Astrocyte of the hippocampus (primary cell): ENCODE results near the gene MAML1.

Source experiments
- DNase-seq: peaks from one replicate; pipeline ENCODE4 v3.0.0; 2011; ENCODE audit warnings: low read depth, low spot score

Gene MAML1

DNA sequence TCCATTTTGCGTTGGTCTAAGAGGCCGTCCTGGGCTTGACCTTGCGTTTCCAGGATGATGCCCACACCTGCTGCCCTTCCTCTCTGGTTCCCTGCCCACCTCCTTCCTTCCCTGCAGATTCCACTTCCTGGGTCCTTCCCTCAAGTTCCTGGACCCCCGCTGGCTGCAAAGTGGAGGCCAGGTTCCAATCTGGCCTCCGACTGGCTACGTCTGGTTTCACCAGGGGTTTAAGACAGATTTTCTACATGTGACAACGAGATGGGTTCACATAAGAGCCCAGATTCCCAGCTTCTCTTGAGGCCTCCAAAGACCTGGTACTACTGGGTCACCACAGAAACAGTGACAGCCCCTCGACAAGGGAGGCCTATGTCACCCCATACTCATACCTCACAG is 71.9 kb downstream of the MAML1 start:
- no peak for DNase-seq

- no peak for DNase-seq
These were observed 72.5 kb downstream of the MAML1 start for GRCh38 chr5:179805070-179805528.

GRCh38 chr5:179805529-179806249 is 73.1 kb downstream of the MAML1 start:
- DNase-seq = peak; percentile 67

DNA sequence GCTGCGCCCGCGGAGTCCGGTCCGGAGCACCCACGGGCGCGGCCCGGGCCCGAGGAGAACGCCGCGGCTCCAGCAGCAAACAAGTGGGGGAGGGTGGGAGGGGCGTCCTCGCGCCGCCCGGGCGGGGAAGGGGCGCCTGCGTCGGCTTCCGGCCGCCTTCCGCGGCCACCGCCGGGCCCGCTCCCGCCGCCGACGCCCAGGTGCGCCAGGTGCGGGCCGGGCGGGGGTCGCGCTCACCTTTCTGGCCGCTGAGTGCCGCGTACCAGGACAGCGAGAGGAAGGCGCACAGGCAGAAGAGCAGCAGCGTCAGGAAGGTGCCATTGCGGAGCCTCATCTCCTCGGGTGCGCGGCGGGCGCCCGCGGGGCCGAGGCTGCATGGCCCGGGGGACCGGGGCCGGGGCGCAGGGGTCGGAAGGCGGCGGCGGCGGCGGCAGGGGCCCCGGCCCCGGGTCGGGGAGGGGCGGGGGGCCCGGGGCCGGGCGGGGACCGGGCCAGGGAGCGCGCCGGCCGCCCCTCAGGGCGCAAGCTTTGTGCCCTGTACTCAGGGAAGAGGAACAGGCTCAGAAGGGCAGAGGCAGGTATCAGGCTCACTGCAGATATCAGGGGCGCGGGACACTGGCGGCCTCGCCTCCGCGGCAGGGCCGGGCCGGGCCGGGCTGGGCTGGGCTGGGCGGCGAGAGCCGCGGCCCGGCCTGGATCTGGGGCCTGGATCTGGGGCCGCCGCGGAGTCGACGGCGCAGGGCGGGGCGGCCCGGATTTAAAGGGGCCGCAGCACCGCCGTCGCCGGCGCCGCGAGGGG is 73.8 kb downstream of the MAML1 start, which contains the start of gene MGAT4B:
MGAT4B (minus strand) TSS at position 617 of the 799 bp plus-strand sequence; CDS start at position 334, 283 bp downstream.
- DNase-seq = peak; percentile 93

DNA sequence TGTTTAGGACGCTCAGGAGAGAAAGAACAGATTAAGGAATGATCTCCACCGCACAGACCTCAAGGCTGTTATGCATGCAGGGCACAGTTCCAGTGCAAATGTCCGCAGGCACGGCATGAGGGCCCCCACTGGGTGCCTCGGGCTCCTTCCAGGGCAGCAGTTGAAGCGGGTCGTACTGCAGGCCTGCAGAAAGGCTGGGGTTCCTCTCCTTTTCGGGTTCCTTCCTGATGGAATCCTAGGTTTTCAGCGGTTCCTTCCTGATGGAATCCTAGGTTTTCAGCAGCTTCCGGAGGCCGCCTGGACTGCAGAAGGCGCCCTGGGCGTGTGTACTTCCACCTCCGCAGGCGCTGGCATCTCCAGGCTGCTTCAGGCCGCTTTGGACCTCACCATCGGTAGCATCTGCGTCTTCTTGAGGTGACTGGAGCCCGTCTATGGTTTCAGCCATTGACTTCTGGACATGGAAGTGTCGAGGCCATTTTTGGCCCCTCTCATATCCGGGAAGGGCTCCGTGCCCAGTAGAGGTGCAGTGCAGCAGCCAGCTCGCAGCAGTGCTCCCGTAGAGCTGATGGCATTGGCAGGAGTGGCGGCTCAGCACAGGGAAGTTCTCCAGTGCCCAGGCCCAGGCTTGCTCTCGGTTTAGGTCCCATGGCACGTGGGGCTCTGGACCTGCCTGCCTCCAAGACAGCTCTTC is 79.7 kb downstream of the MAML1 start:
- no peak for DNase-seq

GRCh38 chr5:179812997-179813607 is 80.5 kb downstream of the MAML1 start:
- DNase-seq = no peak

GRCh38 chr5:179814090-179814489 is 81.5 kb downstream of the MAML1 start:
- DNase-seq = no peak

DNA sequence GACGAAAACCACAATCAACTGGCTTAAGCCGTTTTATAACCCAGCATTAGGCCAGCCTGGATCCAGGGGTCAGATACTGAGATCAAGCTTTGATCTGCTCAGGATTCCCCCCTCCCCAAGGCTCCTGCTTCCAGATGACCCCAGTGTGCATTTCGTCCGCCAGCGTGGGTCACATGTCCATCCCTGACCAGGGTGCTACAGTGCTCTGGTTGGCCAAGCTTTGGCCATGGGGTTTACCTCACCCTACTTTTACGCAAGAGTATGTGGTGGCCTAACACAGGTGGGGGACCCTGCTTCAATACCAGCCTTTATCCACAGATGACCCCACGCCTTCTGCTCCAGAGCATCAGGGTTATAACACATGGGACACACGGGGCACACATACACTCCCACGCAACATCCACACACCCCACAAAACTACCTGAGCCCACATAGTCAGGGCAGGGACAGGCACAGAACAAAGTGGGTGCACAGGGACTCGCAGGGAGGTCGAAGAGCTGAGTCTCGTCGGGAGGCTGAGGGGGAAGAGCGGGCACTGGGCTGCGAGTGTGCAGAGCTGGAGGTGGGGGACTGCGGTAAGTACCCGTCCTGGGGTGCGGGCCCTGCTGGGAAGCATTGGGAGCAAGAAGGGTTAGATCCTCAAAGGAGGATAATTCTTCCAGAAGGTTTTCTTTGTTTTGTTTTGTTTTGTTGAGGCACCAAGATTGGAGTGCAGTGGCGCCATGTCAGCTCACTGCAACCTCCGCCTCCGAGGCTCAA is 83.0 kb downstream of the MAML1 start:
- DNase-seq = no peak

GRCh38 chr5:179816401-179816795 is 83.8 kb downstream of the MAML1 start:
- no peak for DNase-seq

- DNase-seq = peak; percentile 52
These were observed 84.3 kb downstream of the MAML1 start for GRCh38 chr5:179816796-179817469.

DNA sequence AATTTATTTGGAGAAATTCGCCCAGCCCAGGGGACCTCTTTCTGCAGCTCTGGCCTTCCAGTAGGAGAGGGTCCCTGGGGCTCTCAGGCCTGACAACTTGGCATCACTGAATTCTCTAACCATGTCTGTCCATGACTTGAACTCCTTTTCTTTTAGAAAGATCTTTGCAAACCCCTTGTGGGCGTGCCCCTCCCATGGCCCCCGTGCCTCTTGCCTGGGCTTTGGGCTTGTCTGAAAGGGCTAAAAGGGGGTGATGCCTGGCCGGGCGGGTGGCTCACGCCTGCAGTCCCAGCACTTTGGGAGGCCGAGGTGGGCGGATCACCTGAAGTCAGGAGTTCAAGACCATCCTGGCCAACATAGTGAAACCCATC is 84.8 kb downstream of the MAML1 start:
- no peak for DNase-seq

DNA sequence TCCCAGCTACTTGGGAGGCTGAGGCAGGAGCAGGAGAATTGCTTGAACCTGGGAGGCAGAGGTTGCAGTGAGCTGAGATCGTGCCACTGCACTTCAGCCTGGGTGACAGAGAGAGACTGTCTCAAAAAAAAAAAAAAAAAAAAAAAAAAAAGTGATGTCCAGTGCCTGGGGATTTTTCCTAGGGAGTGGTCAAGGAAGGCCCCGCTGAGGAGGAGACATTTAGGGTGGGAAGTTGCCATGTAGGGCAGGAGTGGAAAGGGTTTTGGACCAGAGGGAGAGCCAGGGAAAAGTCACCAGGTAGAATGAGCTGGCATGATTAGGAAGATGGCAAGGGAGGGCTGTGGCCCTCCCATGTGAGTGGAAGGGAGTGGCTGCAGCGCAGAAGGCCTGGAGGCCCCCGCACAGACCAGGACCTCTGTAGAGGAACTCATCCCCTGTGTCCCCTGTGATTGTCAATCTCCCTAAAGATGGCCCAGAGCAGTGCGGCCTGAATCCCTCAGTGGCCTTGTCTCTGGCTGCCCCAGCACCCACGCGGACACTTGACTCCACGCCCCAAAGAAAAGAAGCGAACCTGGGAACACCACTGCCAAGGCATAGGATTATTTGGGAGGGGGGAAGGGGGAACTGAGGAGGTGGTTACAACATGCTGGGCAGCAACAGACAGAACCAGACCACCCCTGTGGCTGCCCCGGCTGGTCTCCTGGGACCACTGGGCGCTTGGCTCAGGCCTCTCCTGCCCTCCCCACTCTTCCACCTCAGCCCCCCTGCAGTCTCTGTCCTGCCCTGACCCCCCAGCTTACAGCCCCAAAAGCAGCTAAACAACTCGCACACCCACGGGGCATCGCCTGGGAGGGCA is 85.5 kb downstream of the MAML1 start:
- DNase-seq = no peak

- peak; percentile 98 for DNase-seq
These were observed 86.2 kb downstream of the MAML1 start for GRCh38 chr5:179818746-179819295.

DNA sequence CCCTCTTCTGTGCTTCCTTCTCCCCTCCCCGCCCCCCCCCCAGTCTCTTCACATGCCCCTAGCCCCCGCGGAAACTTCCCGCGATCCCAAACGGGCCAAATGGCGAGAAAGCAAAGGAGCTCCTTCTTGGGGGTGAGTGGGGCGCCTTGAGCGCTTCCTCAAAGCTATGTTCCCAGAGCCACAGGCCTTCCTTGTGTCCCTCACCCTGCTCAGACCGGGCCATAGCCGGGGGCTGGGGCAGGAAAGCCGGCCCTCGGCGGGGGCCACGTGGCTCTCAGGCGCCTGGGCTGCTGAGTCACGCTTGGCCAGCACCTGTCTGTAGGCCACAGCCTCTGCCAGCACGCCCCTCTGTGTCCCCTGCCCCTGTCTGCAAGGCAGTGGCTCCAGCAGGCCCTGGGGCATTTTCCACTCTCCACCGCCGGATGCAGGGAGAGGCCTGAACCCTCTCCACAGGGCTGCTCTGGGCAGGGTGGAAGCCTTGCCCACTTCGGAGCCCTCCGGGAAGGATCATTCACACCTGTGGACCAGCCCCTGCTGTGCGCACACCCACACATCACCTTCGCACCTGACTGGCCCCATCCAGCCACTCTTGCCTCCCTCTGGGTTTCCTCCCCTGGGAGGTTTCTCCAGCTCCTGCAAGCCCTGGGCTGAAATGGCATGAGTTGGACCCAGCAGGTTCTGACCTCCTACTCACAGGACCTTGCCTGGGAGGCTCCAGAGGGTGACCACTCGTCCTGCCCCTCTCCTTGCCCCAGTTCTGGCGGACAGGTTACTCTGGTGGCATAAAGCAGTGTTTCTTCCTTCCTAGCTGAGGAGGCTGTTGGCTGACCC is 86.9 kb downstream of the MAML1 start:
- DNase-seq = peak; percentile 83

DNA sequence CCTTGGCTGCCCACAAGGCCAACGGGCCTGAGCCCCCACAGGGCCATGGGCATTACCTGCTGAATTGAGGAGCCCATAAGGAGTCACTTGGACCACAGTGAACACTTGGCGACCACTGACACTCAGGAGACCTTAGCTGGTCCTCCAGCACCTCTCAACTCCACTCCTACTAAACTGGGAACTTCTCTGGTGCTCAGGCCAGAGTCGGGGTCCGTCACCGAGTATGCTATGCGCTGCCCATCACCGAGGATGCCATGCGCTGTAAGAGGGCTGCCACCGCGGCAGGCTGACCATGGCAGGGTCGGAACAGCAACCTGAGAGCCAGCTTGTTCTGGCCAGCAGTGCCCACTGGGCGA is 87.5 kb downstream of the MAML1 start:
- DNase-seq = peak; percentile 35

- peak; percentile 94 for DNase-seq
These were observed 88.1 kb downstream of the MAML1 start, which contains the start of gene SQSTM1 for GRCh38 chr5:179820483-179821297. Gene SQSTM1, plus strand, starts transcription at chr5:179820905. Its CDS starts 32 bp downstream, at chr5:179820937.

- DNase-seq = peak; percentile 96
These were observed 88.9 kb downstream of the MAML1 start for GRCh38 chr5:179821298-179822058.
